K562 (cell line): ENCODE results near the gene CTIF.

ENCODE experiments used
- DACH1 ChIP-seq: fragments of 450-650 bp; IDR thresholded peaks from 2 replicates; pipeline ENCODE4 v1.6.1; 2018; ENCODE audit not compliant: partially characterized antibody
- GABPA ChIP-seq: fragments of 200-800 bp; sonication (Bioruptor generic); conservative IDR thresholded peaks from 2 replicates; pipeline ENCODE4 v1.6.1; 2016; ENCODE audit warnings: low read depth, missing genetic modification characterization, missing compliant biosample characterization
- HNRNPH1 ChIP-seq: fragments of 200-400 bp; formaldehyde crosslinking; optimal IDR thresholded peaks from 2 replicates; pipeline ENCODE3; 2017; ENCODE audit warnings: low read depth, mild to moderate bottlenecking, low read length, moderate library complexity
- RBM14 ChIP-seq: fragments of 200-400 bp; formaldehyde crosslinking; IDR thresholded peaks from 2 replicates; pipeline ENCODE4 v1.6.1; 2018; ENCODE audit warnings: low read depth, mild to moderate bottlenecking, low read length, moderate library complexity, borderline replicate concordance; ENCODE audit not compliant: insufficient read depth
- TOE1 ChIP-seq, 2 experiments: fragments of 450-650 bp in 1 of 2; sonication (generic) in 1 of 2; formaldehyde crosslinking in 1 of 2; IDR thresholded peaks; 2 replicates each; pipeline versions ENCODE4 v1.7.1 to v1.8.0; 2016 to 2022; ENCODE audit warnings: borderline replicate concordance in 2 of 2, mild to moderate bottlenecking in 2 of 2, antibody characterized with exemption in 1 of 2, inconsistent platforms in 1 of 2, low read depth in 1 of 2, missing genetic modification reagents in 1 of 2, moderate library complexity in 1 of 2
- ZNF3 ChIP-seq: fragments of 250-450 bp; sonication (Bioruptor Pico); IDR thresholded peaks from 2 replicates; pipeline ENCODE4 v1.5.0; 2021; ENCODE audit warnings: mild to moderate bottlenecking, moderate library complexity
- TF ChIP-seq, protein P1 (sequence below), 2 experiments: fragments of 450-650 bp; formaldehyde crosslinking in 1 of 2; IDR thresholded peaks; 2 replicates each; pipeline versions ENCODE4 v1.4.0 to v1.6.1; 2014 to 2020; ENCODE audit warnings: mild to moderate bottlenecking in 2 of 2, borderline replicate concordance in 1 of 2, low read depth in 1 of 2
- TF ChIP-seq, protein P2 (sequence below), 3 experiments: IDR thresholded peaks in 2 of 3; conservative IDR thresholded peaks in 1 of 3; 2 replicates each; pipeline ENCODE4 v1.5.1; 2011 to 2012; ENCODE audit warnings: low read length in 3 of 3, mild to moderate bottlenecking in 3 of 3, control low read depth in 2 of 3, improper control_type of control experiment in 1 of 3, inconsistent platforms in 1 of 3, low read depth in 1 of 3, mixed read lengths in 1 of 3, moderate library complexity in 1 of 3; ENCODE audit not compliant: insufficient read depth in 2 of 3

DNA sequence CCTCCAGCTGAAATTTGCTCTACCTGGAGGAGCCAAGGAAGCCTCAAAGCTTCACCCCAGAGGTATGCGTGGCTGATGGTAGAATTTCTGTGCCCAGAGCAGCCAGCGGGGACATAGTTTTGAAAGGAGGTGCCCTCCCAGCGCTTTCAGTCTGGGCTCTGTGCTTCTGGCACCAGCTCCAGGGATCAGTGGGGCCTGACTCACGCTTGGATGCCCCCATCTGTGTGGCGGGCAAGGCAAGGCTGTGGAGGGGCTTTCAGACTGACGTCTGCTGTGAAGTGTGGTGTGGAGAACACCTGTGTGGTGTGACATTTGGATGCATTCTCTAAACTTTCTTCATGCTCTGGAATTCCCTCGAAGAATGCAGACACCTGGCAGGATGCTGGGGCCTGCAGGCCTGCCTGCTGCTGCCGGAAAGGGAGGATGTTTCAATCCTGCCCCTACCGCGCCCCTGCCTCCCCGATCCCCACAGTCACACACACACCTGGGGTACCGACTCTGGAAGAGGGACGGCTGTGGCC is 84.1 kb downstream of the CTIF start:
- TF ChIP-seq HNRNPH1 (no peak), TOE1 (IDR thresholded peaks at IDR 0.05; ENCODE audit: borderline replicate concordance) (no peak), TOE1 (CRISPR knock-in tag; IDR thresholded peaks at IDR 0.05; ENCODE audit: borderline replicate concordance, low read depth) (no peak), RBM14 (no peak), DACH1 (no peak), ZNF3 (CRISPR knock-in tag) (no peak), GABPA (no peak)
- TF ChIP-seq, protein P1, sequence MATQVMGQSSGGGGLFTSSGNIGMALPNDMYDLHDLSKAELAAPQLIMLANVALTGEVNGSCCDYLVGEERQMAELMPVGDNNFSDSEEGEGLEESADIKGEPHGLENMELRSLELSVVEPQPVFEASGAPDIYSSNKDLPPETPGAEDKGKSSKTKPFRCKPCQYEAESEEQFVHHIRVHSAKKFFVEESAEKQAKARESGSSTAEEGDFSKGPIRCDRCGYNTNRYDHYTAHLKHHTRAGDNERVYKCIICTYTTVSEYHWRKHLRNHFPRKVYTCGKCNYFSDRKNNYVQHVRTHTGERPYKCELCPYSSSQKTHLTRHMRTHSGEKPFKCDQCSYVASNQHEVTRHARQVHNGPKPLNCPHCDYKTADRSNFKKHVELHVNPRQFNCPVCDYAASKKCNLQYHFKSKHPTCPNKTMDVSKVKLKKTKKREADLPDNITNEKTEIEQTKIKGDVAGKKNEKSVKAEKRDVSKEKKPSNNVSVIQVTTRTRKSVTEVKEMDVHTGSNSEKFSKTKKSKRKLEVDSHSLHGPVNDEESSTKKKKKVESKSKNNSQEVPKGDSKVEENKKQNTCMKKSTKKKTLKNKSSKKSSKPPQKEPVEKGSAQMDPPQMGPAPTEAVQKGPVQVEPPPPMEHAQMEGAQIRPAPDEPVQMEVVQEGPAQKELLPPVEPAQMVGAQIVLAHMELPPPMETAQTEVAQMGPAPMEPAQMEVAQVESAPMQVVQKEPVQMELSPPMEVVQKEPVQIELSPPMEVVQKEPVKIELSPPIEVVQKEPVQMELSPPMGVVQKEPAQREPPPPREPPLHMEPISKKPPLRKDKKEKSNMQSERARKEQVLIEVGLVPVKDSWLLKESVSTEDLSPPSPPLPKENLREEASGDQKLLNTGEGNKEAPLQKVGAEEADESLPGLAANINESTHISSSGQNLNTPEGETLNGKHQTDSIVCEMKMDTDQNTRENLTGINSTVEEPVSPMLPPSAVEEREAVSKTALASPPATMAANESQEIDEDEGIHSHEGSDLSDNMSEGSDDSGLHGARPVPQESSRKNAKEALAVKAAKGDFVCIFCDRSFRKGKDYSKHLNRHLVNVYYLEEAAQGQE (IDR thresholded peaks at IDR 0.05; ENCODE audit: borderline replicate concordance): no peak
- TF ChIP-seq, protein P1 (CRISPR knock-in tag; IDR thresholded peaks at IDR 0.05; ENCODE audit: low read depth): no peak
- TF ChIP-seq, protein P2, sequence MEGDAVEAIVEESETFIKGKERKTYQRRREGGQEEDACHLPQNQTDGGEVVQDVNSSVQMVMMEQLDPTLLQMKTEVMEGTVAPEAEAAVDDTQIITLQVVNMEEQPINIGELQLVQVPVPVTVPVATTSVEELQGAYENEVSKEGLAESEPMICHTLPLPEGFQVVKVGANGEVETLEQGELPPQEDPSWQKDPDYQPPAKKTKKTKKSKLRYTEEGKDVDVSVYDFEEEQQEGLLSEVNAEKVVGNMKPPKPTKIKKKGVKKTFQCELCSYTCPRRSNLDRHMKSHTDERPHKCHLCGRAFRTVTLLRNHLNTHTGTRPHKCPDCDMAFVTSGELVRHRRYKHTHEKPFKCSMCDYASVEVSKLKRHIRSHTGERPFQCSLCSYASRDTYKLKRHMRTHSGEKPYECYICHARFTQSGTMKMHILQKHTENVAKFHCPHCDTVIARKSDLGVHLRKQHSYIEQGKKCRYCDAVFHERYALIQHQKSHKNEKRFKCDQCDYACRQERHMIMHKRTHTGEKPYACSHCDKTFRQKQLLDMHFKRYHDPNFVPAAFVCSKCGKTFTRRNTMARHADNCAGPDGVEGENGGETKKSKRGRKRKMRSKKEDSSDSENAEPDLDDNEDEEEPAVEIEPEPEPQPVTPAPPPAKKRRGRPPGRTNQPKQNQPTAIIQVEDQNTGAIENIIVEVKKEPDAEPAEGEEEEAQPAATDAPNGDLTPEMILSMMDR (IDR thresholded peaks at IDR 0.05 in 2 of 3, conservative IDR thresholded peaks at IDR 0.05 in 1 of 3; ENCODE audit: insufficient read depth in 2 of 3, low read depth in 1 of 3, low read length in 3 of 3): no peak
